Stimulated activated CD4-positive, alpha-beta T cell treated with anti-CD3 and anti-CD28 coated beads, Interleukin-2, amount 100 ng/mL, for 4 hours (primary cell): ENCODE data around the gene CCDC196.
"Not testable (repeated sequence)": the region's sequence is repeated elsewhere in the genome, so short reads cannot be mapped to it uniquely, and the experiment has no call there.

Experiments used
- DNase-seq: peaks from one replicate; pipeline ENCODE4 v3.0.0-alpha.2; 2020; ENCODE audit warnings: low read depth

CCDC196 gene

GRCh38 chr14:66495218-66496098, 9.3 kb downstream of the CCDC196 start:
- DNase-seq, result peak; percentile 7

GRCh38 chr14:66496188-66496807, 10.1 kb downstream of the CCDC196 start:
- DNase-seq, result no peak

DNA sequence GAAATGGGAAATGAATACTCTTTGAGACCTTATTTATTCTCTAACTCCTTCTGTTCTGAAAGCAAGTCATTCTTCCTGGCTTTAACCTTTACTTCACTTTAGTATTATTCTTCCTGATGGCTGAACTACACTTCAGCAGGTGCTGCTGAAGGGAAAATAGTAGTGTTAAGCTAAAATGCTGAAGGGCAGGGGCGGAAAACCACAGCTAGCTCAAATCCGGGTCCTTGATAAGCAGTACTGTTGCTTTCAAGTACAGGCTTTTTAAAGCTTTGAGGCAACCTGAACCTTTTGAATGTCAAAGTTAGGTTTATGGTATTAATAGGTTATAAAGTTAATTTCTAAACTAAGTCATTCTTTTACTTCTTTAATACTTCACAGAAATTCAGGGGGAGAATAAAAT, 10.7 kb downstream of the CCDC196 start:
- DNase-seq, result no peak

DNA sequence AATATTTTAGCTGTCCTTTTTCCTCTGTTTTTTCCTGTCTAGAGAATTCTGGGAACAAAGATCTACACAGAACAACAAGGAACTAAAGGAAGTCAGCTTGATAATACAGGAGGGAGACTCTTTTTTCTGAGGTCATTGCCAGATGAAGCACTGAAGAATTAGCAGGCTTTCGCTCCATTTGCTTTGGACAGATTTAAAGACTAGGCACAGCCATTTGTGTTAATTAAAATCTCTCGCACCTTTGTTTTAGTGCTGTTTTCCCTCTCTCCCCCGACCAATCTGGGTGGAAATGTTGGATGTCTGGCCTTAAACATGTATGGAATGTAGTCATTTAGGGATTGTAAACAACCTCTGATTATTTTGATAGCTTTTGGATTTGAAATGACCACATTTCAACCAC, 12.1 kb downstream of the CCDC196 start:
- no peak for DNase-seq

DNA sequence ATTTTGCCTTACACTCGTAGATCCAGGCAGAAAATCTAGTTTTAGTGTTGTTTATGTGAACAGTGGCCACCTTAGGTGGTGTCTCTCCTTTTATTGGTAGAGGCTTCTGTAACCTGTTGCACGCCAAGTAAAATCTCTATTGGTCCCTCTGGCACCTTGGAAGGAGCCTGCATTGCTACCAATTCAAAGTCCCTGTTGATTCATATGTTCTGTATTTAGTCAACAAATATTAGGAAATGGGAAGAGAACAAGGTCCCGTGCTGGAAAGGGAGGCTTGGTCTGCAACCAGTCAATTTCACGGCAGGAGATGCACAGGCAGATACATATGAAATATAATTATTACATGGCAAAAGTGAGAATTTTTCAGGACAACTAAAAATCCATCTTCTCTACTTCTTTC, 15.4 kb downstream of the CCDC196 start:
- no peak for DNase-seq

- DNase-seq, result not testable (repeated sequence)
These were observed 16.7 kb downstream of the CCDC196 start for GRCh38 chr14:66502836-66503235.

DNA sequence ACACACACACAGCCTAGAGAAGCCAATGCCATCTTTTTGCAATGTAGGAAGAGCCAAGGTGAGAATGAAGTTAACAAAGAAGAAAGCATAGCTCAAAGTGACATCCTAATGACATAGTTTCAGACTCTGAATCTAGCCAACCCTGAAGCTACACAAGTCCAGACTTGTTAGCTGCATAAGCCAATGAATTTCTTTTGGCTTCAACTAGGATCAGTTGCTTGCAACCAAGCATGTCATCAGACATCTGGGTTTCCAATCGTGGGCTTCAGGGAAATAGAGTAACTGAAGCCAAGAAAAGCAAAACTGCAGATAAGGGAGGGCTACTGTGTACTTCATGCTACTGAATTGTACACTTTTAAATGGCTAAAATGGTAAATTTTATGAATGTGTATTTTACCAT, 17.4 kb downstream of the CCDC196 start:
- DNase-seq, result no peak

DNA sequence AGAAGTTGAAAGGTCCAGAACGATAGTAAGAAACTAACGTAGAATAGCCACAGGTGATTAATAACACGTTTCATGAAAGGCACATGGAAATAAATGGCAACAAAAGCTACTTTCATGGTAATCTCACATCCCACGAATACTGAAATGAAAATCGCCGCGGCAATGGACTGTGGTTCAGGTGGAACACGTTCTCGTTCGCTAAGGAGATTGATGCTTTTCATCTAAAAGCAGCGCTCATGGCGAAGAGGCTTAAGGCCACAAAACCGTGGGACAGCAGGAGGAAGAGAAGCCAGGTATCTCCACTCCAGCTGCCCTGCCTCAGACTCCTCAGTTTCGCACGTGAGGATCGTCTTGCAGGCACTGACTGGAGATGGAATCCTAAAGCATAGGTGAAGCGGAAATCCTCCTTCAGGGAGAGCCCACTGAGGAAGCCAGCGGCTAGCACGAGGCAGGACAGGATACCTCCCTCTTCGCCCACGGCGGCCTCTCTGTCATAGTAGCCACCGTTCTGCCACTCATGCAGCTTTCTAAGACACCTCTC, 21.1 kb downstream of the CCDC196 start:
- DNase-seq, result no peak

GRCh38 chr14:66507722-66508546, 21.8 kb downstream of the CCDC196 start, which contains the start of gene GPHN:
GPHN (plus strand) TSS chr14:66508147.
- DNase-seq, result peak; percentile 85

DNA sequence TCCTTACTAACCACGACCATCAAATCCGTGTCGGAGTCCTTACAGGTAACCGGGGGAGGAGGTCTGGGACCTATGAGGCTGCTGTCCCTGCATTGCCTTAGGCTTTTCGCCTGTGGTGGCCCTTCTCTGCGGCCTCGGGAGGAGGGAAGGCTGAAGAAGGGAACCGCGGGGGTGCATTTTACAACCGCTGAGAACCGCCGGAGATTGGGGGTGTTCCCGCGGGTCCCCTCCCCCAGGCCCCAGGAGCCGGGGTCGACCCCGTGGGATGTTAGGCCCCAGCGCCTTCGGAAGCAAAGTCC, 22.3 kb downstream of the CCDC196 start:
- DNase-seq, result no peak

DNA sequence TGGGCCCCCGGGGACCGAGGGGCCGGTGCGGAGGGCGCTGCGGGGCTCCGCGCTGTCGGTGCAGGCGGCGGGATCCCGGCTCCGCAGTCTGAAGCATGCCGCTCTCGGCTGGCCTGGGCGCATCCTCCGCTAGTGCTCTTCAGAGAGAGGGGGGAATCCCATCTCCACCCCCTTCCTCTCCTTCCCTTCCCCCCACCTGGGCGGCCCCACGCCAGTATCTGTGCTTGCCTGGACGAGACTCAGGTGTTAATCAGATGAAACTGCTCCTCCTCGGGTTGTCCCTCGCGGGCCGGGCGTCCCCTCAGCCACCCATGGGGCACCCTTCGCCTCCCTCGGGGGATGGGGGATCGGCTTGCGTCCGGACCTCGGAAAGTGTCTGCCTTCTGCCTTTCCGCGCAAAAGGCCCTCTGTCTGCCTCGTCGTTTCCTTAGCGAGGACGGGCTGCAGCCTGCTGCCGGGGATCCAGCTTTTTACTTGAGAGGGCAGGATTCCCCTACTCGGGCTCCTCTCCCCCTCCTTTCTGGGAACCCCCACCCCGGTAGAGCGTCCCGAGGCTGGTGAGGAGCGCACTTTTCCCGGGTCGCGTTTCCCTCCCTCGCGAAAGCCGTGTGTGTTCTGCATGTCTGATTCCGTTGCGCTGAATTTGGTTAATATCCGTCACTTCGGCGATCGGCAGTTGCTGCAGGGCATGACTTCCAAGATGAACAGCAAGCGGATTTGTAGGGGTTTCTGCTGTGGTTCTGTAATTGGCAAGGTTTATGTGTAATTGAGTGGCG, 22.9 kb downstream of the CCDC196 start:
- DNase-seq, result peak; percentile 40

DNA sequence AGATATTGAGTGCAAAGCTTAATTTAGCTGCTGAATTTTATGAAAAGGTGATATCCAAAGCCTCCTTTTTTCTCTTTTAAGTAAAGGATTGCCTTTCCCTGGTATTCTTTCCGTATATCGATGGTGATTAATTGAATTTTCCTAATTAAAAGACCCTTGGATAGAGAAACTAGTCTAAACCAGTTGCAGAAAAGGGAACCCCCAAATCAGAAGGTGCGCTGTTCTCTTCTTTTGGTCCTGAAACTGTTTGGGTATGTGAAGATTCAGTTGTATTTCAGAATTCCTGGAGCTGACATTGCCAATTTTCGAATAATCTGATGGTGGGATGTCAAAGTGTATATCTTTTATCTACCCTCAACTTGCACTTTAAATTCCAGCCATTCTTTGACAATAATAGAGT, 23.7 kb downstream of the CCDC196 start:
- no peak for DNase-seq

GRCh38 chr14:66511849-66512248, 25.7 kb downstream of the CCDC196 start:
- no peak for DNase-seq

DNA sequence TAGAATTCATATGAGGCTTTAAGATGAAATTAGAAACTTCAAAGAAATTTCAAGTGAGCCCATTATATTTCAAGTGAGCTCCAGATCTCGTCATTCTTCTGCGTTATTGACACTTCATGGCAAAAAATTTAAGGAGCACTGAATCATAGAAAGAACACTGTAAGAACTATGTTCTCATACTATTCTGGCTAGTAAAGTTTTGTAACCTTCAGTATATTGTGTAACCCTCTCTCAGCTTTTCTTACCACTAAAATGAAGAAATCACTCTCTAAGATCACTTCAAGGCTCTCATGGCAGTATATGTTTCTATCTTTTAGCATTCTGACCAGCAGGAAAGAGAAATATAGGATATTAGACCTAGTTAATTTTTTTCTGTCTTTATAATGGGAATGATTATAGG, 28.0 kb downstream of the CCDC196 start:
- no peak for DNase-seq

DNA sequence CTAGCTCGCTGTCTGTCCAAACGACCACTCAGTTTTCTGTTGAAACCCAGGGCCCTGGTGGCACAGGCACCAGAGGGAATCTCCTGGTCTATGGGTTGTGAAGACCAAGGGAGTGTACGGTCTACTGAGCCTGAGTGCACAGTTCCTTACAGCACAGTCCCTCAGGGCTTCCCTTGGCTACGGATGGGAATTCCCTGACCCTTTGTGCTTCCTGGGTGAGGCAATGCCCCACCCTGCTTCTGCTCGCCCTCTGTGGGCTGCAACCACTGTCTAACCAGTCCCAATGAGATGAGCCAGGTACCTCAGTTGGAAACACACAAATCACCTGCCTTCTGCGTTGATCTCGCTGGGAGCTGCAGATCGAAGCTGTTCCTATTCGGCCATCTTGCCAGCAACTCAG, 44.4 kb downstream of the CCDC196 start:
- DNase-seq, result no peak

DNA sequence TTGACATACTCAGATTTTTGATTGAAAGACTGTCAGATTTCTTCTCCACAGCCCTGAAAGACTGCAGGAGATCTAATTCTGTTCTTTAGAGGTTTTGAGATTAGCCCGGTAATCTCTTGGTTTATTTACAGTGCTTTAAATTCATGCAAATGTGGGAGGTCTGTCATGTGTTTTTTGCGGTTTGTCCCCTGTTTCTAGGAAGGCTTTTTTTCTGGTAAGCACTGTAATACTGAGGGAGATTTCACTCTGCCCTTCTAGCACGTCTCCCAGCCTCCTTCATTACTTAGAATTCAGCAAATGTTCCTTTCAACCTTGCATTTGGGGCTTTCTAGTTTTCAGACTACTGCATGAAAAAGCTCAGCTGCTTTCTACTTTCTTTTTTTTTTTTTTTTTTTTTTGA, 52.9 kb downstream of the CCDC196 start:
- no peak for DNase-seq

DNA sequence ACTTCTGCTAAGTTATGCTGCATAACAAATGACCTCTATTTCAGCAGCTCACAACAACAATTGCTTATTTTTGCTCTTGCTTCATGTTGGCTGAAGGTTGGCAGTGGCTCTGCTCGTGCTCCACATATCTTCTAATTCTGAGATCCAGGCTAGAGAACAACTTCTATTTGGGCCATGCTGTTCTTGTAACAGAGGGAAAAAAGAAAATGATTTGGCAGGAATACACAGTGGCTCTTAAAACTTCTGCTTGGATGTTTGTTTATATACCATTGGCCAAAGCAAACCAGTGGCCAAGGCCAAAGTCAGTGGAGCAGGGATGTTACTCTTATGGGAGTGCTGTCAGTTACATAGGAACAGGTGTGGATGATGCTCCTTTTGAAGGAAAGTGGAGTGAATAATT, 53.9 kb downstream of the CCDC196 start:
- no peak for DNase-seq

GRCh38 chr14:66541627-66542026, 55.5 kb downstream of the CCDC196 start:
- DNase-seq, result no peak

DNA sequence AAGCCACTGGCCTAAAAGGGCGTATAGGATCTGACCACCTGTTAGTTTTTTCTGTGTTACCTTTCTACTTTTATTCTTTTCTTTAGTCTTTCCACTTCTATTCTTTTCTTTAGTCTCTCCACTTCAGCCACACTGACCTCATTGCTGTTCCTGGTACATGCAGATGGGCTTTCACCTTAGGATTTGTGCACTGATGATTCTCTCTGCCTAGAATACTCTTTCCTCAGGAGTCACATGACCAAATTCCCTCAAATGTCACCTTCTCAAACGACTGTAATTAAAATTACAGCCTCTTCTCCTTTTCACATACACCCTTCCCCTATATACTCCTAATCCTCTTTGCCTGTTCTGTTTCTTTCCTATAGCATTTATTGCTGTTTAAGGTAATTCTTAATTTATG, 57.8 kb downstream of the CCDC196 start:
- no peak for DNase-seq

- not testable (repeated sequence) for DNase-seq
These were observed 59.0 kb downstream of the CCDC196 start for GRCh38 chr14:66545191-66545590.

- DNase-seq, result not testable (repeated sequence)
These were observed 59.6 kb downstream of the CCDC196 start for GRCh38 chr14:66545751-66546150.
